GM21576 (cell line): ENCODE measurements around the gene PIK3C2G.

Experiments
- ATAC-seq: cut with Tn5 transposase; IDR thresholded peaks from one replicate; pipeline ENCODE4 v1.9.1; 2021; ENCODE audit warnings: mild to moderate bottlenecking, moderate library complexity; ENCODE audit not compliant: unreplicated experiment

Gene PIK3C2G

GRCh38 chr12:18612971-18613370 is 351.7 kb downstream of the PIK3C2G start:
- ATAC-seq = no peak

GRCh38 chr12:18620986-18621385 is 359.7 kb downstream of the PIK3C2G start:
- ATAC-seq = no peak

- no peak for ATAC-seq
Measured at GRCh38 chr12:18629445-18629844, 368.1 kb downstream of the PIK3C2G start.

- ATAC-seq = no peak
Measured at GRCh38 chr12:18629916-18630315, 368.6 kb downstream of the PIK3C2G start.

GRCh38 chr12:18631339-18631738 is 370.0 kb downstream of the PIK3C2G start:
- no peak for ATAC-seq

GRCh38 chr12:18632848-18633247 is 371.5 kb downstream of the PIK3C2G start:
- no peak for ATAC-seq

- ATAC-seq = no peak
Measured at GRCh38 chr12:18634382-18634781, 373.1 kb downstream of the PIK3C2G start.

- no peak for ATAC-seq
Measured at GRCh38 chr12:18640321-18640955, 379.1 kb downstream of the PIK3C2G start.

GRCh38 chr12:18643681-18644080 is 382.4 kb downstream of the PIK3C2G start:
- ATAC-seq = no peak

GRCh38 chr12:18644564-18644963 is 383.2 kb downstream of the PIK3C2G start:
- no peak for ATAC-seq

GRCh38 chr12:18646286-18646890 is 385.1 kb downstream of the PIK3C2G start:
- ATAC-seq = no peak

- ATAC-seq = no peak
Measured at GRCh38 chr12:18651525-18651924, 390.2 kb downstream of the PIK3C2G start.

- ATAC-seq = no peak
Measured at GRCh38 chr12:18652596-18652995, 391.3 kb downstream of the PIK3C2G start.

GRCh38 chr12:18653465-18653864 is 392.1 kb downstream of the PIK3C2G start:
- no peak for ATAC-seq

- no peak for ATAC-seq
Measured at GRCh38 chr12:18655351-18655750, 394.0 kb downstream of the PIK3C2G start.

GRCh38 chr12:18658179-18658578 is 396.9 kb downstream of the PIK3C2G start:
- no peak for ATAC-seq

GRCh38 chr12:18658829-18659228 is 397.5 kb downstream of the PIK3C2G start:
- no peak for ATAC-seq

- ATAC-seq = no peak
Measured at GRCh38 chr12:18676141-18676540, 414.8 kb downstream of the PIK3C2G start.

GRCh38 chr12:18676996-18677588 is 415.8 kb downstream of the PIK3C2G start:
- ATAC-seq = no peak

GRCh38 chr12:18681818-18682217 is 420.5 kb downstream of the PIK3C2G start:
- ATAC-seq = no peak

GRCh38 chr12:18683327-18684013 is 422.2 kb downstream of the PIK3C2G start:
- no peak for ATAC-seq

GRCh38 chr12:18684430-18684829 is 423.1 kb downstream of the PIK3C2G start:
- no peak for ATAC-seq
